Caco-2 (cell line): ENCODE results near the gene DOCK3. TPM values are rescaled to one million over a fixed set of nuclear protein-coding genes. Genes with fewer than 3 reads are reported as not detected.

Experiments
- BruUV-seq: library from RNA; stranded (reverse); fragments of 400-500 nt; replicated peaks from 2 replicates; lab custom pipeline; 2021; lab: Mats Ljungman, UMichigan
- CTCF ChIA-PET: fragments of 300-600 bp; sonication (Branson Sonifier 250); formaldehyde crosslinking; loops from one replicate; lab custom pipeline; 2022; ENCODE audit warnings: antibody characterized with exemption; lab: Charles Lee
- POLR2A ChIA-PET: fragments of 300-600 bp; sonication (Branson Sonifier 250); formaldehyde crosslinking; loops from one replicate; lab custom pipeline; 2022; ENCODE audit warnings: antibody characterized with exemption; lab: Charles Lee
- DNase-seq, 2 experiments: peaks; one replicate each; pipeline versions ENCODE4 v3.0.0 to v3.0.0-alpha.2; 2020 to 2022
- H3K27me3 ChIP-seq: replicated peaks from 2 replicates; pipeline ENCODE4 v1.6.0; 2011; ENCODE audit warnings: low read length; ENCODE audit not compliant: control insufficient read depth, insufficient read depth
- H3K36me3 ChIP-seq: 2 replicates; pipeline ENCODE4 v1.5.1; 2011; ENCODE audit warnings: low read length; ENCODE audit not compliant: control insufficient read depth, insufficient read depth
- H3K4me1 ChIP-seq: fragments of 250-450 bp; sonication (Bioruptor Pico); 2 replicates; pipeline ENCODE4 v1.5.1; 2020; ENCODE audit warnings: mild to moderate bottlenecking
- H3K4me3 ChIP-seq: 2 replicates; pipeline ENCODE4 v1.5.1; 2011; ENCODE audit warnings: low read depth, mild to moderate bottlenecking, control low read depth, low read length
- H3K9me3 ChIP-seq: fragments of 250-450 bp; sonication (Bioruptor Pico); 2 replicates; pipeline ENCODE4 v1.5.1; 2020; ENCODE audit warnings: mild to moderate bottlenecking, moderate library complexity
- H3K27ac Mint-ChIP-seq: one replicate; pipeline ENCODE4 v1.8.0; 2022; ENCODE audit warnings: mixed read lengths; ENCODE audit not compliant: unreplicated experiment
- H3K27me3 Mint-ChIP-seq: one replicate; pipeline ENCODE4 v1.8.0; 2022; ENCODE audit warnings: mixed read lengths; ENCODE audit not compliant: insufficient read depth, unreplicated experiment
- H3K36me3 Mint-ChIP-seq: one replicate; pipeline ENCODE4 v1.8.0; 2022; ENCODE audit warnings: mild to moderate bottlenecking, mixed read lengths; ENCODE audit not compliant: insufficient read depth, unreplicated experiment
- H3K4me1 Mint-ChIP-seq: one replicate; pipeline ENCODE4 v1.8.0; 2022; ENCODE audit warnings: low read depth, mixed read lengths; ENCODE audit not compliant: unreplicated experiment
- H3K4me3 Mint-ChIP-seq: one replicate; pipeline ENCODE4 v1.8.0; 2022; ENCODE audit warnings: mild to moderate bottlenecking, moderate library complexity, mixed read lengths; ENCODE audit not compliant: unreplicated experiment
- H3K9me3 Mint-ChIP-seq: one replicate; pipeline ENCODE4 v1.8.0; 2022; ENCODE audit warnings: mixed read lengths; ENCODE audit not compliant: unreplicated experiment
- CTCF ChIP-seq, 2 experiments: fragments of 200-600 bp in 1 of 2; IDR thresholded peaks; 1 replicate in 1 of 2; 2 replicates in 1 of 2; pipeline versions ENCODE4 v1.5.1 to v1.8.0; 2011 to 2022; ENCODE audit warnings: antibody characterized with exemption in 1 of 2, control low read depth in 1 of 2, inconsistent platforms in 1 of 2, low read depth in 1 of 2, low read length in 1 of 2, mild to moderate bottlenecking in 1 of 2, moderate library complexity in 1 of 2; ENCODE audit not compliant: insufficient read depth in 1 of 2, severe bottlenecking in 1 of 2, unreplicated experiment in 1 of 2
- intact Hi-C: fragments of 100-400 bp; cut with micrococcal nuclease; formaldehyde crosslinking; loops from one replicate; pipeline ENCODE4 v1.10.0; 2022; ENCODE audit not compliant: unreplicated experiment
- total RNA-seq: library from RNA; stranded (reverse); gene quantifications from 2 replicates; pipeline ENCODE4 v1.2.3, GENCODE V29; 2022

Gene DOCK3
- total RNA-seq, 1 experiment from 2014 or later = 0.05 TPM

- Mint-ChIP-seq H3K27ac (no peak overlapping the region), H3K4me3 (no peak overlapping the region), H3K4me1 (peaks cover 10% of the 10 kb centered on the region), H3K9me3 (no peaks in the 10 kb centered on the region), H3K27me3 (no peaks in the 10 kb centered on the region), H3K36me3 (no peaks in the 10 kb centered on the region)
- Histone ChIP-seq H3K36me3 (no peaks in the 10 kb centered on the region), H3K4me1 (peaks cover 19% of the 10 kb centered on the region), H3K4me3 (no peak overlapping the region), H3K27me3 (no peaks in the 10 kb centered on the region), H3K9me3 (no peaks in the 10 kb centered on the region)
- ChIA-PET POLR2A (no interaction called here), CTCF (no interaction called here)
- no peak for TF ChIP-seq CTCF (IDR thresholded peaks at IDR 0.05; ENCODE audit: insufficient read depth in 1 of 2, low read depth in 1 of 2, low read length in 1 of 2, severe bottlenecking in 1 of 2, unreplicated experiment in 1 of 2)
- no peak for DNase-seq
- no TSS peak for BruUV-seq
- intact Hi-C loops = no loop called here
Measured at GRCh38 chr3:51338632-51339031, 663.9 kb downstream of the DOCK3 start.

- peak in 1 of 2 experiments; percentile 16 for DNase-seq
- Histone ChIP-seq H3K27me3 (no peaks in the 10 kb centered on the region), H3K4me1 (peaks cover 12% of the 10 kb centered on the region), H3K36me3 (no peaks in the 10 kb centered on the region), H3K9me3 (no peaks in the 10 kb centered on the region), H3K4me3 (no peak overlapping the region)
- H3K9me3 Mint-ChIP-seq = no peaks in the 10 kb centered on the region
- H3K27me3 Mint-ChIP-seq = no peaks in the 10 kb centered on the region
- intact Hi-C loops = no loop called here
- no peak for TF ChIP-seq CTCF (IDR thresholded peaks at IDR 0.05; ENCODE audit: insufficient read depth in 1 of 2, low read depth in 1 of 2, low read length in 1 of 2, severe bottlenecking in 1 of 2, unreplicated experiment in 1 of 2)
- H3K36me3 Mint-ChIP-seq = no peaks in the 10 kb centered on the region
- H3K4me1 Mint-ChIP-seq = peaks cover 10% of the 10 kb centered on the region
- BruUV-seq = no TSS peak
- ChIA-PET POLR2A (no interaction called here), CTCF (interaction anchor here (1.1 kb wide), 1 partner anchor 29 kb away, joined by 3 read pairs; no protein-coding TSS in a partner anchor)
- no peak overlapping the region for H3K4me3 Mint-ChIP-seq
- H3K27ac Mint-ChIP-seq = peak overlapping the region; percentile 53
Measured at GRCh38 chr3:51340013-51340829, 665.5 kb downstream of the DOCK3 start.

DNA sequence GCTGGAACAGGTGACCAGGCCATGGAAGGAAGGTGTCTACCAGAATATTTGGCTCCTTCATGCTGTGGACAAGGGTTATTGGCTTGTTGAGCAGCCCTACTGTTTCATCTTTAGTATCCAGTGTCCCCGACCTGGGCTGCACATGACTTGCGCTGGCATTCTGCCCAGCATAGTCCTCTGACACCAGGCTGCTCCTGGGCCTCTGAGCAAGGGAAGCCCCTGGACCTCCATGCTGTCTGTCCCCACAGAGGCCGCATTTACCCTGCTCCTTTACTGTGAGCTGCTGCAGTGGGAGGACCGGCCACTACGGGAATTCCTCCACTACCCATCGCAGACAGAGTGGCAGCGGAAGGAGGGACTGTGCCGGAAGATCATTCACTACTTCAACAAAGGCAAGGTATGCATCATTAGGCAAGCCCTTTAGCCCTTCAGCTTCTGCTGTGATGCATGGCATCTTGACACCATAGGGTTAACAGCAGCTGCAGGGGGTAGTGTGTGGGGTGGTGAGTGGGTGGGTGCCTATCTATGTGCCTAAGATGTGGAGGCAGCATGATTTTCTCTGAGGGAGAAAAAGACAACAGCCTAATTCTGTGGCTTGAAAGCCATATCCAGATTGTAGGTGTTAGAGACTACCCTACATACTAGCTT, 666.4 kb downstream of the DOCK3 start:
- no peak for TF ChIP-seq CTCF (IDR thresholded peaks at IDR 0.05; ENCODE audit: insufficient read depth in 1 of 2, low read depth in 1 of 2, low read length in 1 of 2, severe bottlenecking in 1 of 2, unreplicated experiment in 1 of 2)
- Histone ChIP-seq H3K9me3 (no peaks in the 10 kb centered on the region), H3K4me3 (no peak overlapping the region), H3K27me3 (no peaks in the 10 kb centered on the region), H3K36me3 (no peaks in the 10 kb centered on the region), H3K4me1 (peaks cover 12% of the 10 kb centered on the region)
- BruUV-seq = no TSS peak
- CTCF ChIA-PET = interaction anchor here (1.1 kb wide), 1 partner anchor 30 kb away, joined by 3 read pairs; no protein-coding TSS in a partner anchor
- no peak overlapping the region for H3K4me3 Mint-ChIP-seq
- no peak for DNase-seq
- no peaks in the 10 kb centered on the region for H3K27me3 Mint-ChIP-seq
- POLR2A ChIA-PET = no interaction called here
- no peak overlapping the region for H3K27ac Mint-ChIP-seq
- H3K36me3 Mint-ChIP-seq = no peaks in the 10 kb centered on the region
- H3K4me1 Mint-ChIP-seq = peaks cover 10% of the 10 kb centered on the region
- intact Hi-C loops = no loop called here
- H3K9me3 Mint-ChIP-seq = no peaks in the 10 kb centered on the region
